Sciatic nerve (tissue), 2 donors: ENCODE measurements around the gene KCNMA1. TPM values are rescaled to one million over a fixed set of nuclear protein-coding genes. Genes with fewer than 3 reads are reported as not detected.

Experiments used
- ATAC-seq: fragments of 200-7000 bp; cut with Tn5 transposase; one replicate; pipeline ENCODE4 v1.9.1; 2020; ENCODE audit warnings: mild to moderate bottlenecking, moderate library complexity
- DNase-seq: peaks from one replicate; pipeline ENCODE4 v3.0.0-alpha.2; 2020; ENCODE audit warnings: low spot score
- intact Hi-C: fragments of 100-400 bp; cut with DNase I; formaldehyde crosslinking; loops from one replicate; pipeline ENCODE4 v1.14.2; 2022
- total RNA-seq: library from RNA; stranded (reverse); fragmentation: NEBNext Ultra II Directional; extraction: Animal tissue kit (Norgen Biotek cat#: 25700); gene quantifications from one replicate; pipeline ENCODE4 v1.2.1, GENCODE V29; 2021
- donor health status: DM: no; HTN: no; CAD: no.
- donor health status: DM: no; HTN: no; CAD: no.

Gene KCNMA1
- total RNA-seq, 1 donor from 2014 or later: 10.7 TPM

DNA sequence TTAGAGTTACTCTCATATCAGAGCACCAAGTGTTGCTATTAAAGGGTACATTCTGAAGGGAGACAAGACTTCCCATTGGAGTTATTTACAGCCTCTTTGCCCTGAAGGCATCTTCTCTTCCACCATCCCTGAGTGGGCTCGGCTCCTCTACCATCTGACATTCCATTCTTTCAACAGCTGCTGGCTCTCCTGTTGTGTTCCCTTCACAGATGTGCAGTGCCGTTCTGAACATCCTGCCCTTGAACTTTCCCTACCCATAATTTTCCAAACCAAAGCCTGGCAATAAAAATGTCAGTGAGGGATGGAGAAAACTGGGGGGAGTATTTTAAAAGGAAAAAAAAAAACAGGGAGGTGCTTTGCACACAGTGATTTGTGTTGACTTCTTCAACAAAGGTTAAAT, 392.9 kb downstream of the KCNMA1 start:
- no peak for ATAC-seq
- intact Hi-C loops: no loop called here
- DNase-seq: no peak

DNA sequence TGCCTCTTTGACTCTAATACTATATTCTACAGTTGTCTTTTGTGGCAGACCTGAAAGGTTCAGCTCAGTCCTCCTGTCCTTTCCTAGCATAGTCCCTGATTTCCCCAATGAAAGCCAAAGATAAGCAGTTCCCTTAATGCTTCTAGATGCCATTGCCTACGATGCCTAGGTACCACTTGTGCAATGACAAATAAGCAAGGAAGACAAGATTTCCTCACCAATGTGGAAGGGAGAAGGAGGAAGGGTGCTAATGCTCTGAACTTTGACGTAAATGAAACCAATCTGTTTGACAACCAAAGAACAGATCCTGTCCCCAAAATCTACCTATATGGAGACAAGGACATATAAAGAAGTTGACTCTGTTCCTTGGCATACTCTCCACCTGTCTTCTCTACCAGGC, 393.3 kb downstream of the KCNMA1 start:
- ATAC-seq: no peak
- DNase-seq: no peak
- intact Hi-C loops: no loop called here

DNA sequence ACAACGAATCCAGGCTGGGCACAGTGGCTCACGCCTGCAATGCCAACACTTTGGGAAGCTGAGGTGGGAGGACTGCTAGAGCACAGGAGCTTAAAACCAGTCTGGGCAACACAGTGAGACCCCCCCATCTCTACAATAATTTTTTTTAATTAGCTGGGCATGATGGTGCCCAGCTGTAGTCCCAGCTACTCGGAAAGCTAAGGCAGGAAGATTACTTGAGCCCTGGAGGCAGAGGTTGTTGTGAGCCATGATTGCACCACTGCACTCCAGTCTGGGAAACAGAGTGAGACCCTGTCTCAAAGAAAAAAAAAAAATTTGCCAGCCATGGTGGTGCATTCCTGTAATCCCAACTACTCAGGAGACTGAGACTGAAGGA, 396.3 kb downstream of the KCNMA1 start:
- intact Hi-C loops: no loop called here
- ATAC-seq: no peak
- no peak for DNase-seq

DNA sequence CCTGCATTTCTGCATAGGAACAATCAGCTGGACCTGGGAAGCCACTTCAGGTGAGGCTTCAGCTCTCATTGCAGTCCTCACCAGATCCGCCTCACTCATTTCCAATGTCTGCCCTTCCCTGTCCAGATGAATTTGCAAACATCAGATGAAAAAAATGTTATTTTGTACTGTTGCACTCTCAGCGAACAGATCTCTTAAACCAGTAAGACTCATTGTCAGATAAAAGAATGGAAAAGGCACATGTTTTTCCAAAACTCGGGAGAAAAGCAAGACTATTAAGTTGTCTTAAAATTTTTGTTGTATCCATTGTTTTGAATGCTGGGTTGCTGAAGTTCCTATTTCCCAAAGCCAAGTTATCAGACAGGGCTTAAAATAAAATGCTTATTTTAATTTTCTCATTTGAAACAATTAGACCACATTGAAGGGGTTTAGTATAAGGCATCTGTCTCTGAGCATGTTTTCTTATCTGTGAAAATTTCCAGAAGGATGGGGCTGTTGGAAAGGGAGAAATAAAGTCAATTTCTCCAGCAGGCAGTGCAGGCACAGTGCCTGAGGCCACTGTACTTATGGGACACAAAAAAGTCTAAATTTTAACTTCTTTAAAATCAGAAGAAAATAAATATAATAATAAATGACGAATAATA, 396.8 kb downstream of the KCNMA1 start:
- intact Hi-C loops: no loop called here
- DNase-seq: no peak
- ATAC-seq: no peak

DNA sequence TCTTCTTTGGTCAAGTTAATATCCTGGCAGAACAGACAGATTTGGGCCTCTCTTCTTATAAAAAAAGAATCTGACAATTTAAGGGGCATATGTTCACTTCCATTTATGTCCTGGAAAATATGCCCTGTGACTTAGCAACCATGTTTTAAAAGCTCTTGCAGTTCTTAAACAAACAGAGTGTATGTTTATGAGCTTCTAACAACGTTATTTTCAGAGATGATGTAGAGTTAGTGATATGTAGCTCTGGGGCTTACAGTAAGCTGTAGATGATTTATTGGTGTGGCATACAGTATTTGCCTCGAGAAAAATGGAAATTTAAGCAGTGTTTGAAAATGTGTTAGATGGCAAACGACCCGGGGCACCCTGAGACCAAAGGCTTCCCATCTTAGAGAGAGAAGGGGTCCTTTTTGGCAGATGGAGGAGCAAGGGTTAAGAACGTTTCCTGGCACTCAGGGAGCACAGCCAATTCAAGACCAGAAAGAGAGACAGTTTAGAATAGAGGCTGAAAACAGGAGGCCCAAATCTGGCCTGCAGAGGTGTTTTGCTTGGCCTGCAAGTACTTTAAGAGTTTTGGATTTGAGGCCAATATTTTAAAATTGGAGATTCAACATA, 397.5 kb downstream of the KCNMA1 start:
- ATAC-seq: no peak
- intact Hi-C loops: no loop called here
- DNase-seq: no peak

DNA sequence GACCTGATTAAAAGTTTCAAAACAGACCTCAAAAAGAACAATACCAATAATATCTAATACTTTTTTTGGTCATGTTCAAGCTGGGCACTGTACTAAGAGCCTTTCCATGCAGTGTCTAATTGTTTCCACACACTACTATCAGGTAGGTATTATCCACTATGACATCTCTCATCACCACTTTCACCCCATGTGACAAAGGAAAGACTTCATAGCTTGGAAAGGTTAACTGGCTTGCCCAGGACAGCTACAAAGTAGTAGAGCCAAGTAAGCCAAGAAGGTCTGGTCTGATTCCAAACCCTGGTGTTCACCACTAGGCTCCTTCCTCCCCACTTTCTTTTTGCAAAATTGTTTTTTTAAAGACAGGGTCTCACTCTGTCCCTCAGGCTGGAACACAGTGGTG, 400.5 kb downstream of the KCNMA1 start:
- intact Hi-C loops: no loop called here
- no peak for DNase-seq
- ATAC-seq: no peak

DNA sequence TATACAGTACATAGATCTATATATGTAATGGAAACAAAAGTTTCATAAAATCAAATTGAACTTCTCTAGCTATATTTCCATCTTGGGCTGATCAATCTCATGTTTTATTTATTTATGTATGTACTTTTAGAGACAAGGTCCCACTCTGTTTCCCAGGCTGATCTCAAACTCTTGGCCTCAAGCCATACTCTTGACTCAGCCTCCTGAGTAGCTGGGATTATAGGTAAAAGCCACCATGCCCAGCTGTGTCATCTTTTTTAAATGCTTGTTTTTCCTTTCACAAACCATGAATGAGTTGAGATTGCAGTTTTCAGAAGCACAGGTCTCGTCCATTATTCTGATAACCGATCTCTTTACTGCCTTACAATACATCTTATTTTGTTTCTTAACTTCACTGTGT, 400.9 kb downstream of the KCNMA1 start:
- intact Hi-C loops: no loop called here
- ATAC-seq (no peak), DNase-seq (no peak)

DNA sequence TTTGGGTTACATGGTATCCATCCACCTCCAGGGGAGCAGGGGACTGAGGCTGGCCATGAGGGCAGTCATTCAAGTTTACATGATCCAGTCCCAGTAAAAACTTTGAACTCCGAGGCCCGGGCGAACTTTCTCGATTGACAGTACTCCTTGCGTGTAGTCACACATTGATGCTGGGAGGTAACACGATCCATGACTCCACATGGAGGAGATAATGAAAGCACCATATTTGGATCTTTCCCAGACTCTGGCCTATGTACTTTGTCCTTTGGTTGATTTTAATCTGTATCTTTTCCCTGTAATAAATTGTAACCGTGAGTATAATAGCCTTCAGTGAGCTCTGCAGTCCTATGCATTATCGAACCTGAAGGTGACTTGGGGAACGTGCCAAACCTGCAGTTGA, 401.6 kb downstream of the KCNMA1 start:
- DNase-seq: no peak
- ATAC-seq: no peak
- intact Hi-C loops: no loop called here

DNA sequence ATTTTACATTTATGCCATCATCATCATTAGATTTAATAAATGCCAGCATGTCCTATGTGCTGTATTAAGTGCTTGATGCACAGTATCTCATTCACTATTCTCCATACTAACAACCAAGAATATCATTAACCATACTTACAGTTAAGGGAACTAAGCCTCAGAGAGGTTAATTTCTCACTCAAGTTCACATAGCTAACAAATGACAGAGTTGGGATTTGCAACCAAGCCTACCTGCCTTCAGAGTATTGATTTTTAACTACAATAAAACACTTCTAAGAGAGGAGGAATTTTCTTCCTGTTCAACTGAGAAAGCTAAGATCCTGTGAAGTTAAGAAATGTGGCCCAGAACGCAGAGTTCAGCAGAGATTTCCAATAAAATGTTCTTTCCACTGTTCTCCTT, 403.0 kb downstream of the KCNMA1 start:
- intact Hi-C loops: no loop called here
- DNase-seq: no peak
- ATAC-seq: no peak

DNA sequence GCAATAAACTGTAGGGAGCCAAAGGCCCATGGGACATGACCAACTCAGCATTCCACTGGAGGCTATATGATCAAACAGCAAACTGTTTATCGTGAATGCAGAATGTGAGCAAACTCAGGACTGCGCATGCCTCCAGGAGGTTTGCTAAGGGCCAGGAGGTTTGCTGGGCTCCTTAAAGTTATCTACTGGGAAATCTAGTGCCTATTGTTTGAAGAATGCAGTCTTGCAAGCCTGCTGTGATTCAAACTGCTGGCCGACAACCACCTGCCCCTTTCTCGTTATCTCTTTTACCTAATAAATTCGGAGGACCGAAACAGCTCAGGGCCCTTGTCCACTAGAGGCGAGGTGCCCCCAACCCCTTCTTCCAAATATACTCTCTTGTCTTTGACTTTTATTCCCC, 404.1 kb downstream of the KCNMA1 start:
- ATAC-seq: no peak
- intact Hi-C loops: no loop called here
- no peak for DNase-seq

DNA sequence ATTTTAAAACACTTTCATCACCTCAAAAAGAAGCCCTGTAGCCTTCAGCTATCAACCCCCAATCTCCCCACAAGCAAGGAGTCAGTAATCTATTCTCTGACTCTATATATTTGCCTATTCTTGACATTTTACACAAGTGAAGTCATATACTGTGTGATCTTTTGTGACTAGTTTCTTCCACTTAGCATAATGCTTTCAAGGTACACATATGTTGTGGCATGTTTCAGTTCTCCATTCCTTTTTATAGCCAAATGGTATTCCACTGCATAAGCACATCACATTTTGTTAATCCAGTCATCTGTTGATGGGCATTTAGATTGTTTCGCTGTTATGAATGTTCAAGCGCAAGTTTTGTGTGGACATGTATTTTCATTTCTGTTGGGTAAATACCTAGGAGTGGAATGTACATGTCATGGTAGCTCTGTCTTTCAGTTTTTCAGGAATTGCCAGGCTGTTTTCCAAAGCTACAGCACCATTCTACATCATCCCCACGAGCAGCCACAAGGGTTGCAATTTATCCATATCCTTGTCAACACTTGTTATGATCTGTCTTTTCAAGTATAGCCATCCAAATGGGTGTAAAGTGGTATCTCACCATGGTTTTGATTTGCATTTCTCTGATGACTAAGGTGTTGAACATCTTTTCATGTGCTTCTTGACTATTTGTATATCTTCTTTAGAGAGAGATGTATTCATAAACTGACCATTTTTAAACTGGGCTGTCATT, 405.6 kb downstream of the KCNMA1 start:
- DNase-seq (no peak), ATAC-seq (no peak)
- intact Hi-C loops: no loop called here

DNA sequence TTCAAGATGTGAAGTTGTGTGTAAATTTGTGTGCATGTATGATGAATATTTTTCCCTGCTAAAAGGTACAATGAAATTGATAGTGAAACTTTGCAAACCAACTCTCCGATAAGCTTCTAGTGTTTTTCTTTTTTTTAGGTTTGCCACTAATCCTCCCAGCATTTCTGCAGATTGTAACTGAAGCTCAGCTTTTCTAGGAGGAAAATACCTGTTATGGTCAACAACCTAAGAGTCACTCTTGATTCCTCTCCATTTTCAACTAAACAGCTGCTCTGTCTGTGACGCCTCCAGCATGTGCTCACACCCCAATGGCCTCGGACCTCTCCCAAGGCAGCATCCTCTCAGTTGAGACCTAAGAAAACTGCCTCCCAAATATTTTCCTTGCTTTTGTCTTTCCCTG, 406.2 kb downstream of the KCNMA1 start:
- DNase-seq (no peak), ATAC-seq (no peak)
- intact Hi-C loops: no loop called here

DNA sequence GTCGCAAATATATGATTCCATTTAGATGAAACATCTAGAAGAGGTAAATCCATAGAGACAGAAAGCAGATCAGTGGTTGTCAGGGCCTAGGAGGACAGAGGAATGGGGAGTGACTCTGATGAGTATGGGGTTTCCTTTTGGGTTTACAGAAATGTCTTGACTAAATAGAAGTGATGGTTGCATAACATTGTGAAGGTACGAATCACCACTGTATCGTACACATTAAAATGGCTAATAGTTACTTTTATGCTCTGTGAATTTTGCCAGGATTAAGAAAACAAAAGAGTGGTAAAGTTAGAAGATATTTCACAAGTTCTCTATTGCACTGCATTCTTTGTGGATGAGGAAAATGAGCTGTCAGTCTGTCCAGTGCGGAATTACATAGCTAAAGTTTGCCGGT, 407.4 kb downstream of the KCNMA1 start:
- intact Hi-C loops: no loop called here
- DNase-seq (no peak), ATAC-seq (no peak)

DNA sequence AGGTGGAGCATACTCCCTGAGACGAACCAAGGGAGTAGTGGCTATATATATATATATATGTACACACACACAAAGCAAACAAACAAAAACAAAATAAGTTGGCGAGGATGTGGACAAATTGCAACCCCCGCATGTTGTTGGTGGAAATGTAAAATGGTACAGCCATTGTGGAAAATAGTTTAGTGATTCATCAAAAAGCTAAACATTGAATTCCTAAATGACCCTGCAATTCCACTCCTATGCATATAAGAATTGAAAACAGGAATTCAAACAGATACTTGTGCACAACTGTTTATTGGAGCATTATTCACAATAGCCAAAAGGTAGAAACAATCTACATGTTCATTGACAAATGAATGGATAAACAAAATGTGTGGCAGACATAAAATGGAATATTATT, 407.9 kb downstream of the KCNMA1 start:
- DNase-seq (no peak), ATAC-seq (no peak)
- intact Hi-C loops: no loop called here

DNA sequence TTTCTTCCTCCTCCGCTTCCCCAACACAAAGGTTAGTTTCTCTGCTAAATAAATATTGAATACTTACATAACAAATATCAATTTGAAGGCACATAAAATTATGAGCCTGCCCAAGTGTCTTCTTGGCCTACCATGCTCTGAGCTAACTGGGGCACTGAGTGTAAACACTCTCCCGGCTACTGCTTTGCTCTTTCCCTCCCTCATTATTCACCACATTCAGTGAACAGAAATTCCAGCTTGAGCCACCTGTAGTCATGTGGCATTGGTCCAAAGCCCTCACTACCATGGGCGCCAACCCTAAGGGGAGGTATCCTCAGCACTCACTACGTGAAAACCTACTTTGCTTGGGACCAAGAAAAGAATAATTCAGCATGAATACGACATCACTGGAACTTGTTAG, 409.0 kb downstream of the KCNMA1 start:
- ATAC-seq (no peak), DNase-seq (no peak)
- intact Hi-C loops: no loop called here

DNA sequence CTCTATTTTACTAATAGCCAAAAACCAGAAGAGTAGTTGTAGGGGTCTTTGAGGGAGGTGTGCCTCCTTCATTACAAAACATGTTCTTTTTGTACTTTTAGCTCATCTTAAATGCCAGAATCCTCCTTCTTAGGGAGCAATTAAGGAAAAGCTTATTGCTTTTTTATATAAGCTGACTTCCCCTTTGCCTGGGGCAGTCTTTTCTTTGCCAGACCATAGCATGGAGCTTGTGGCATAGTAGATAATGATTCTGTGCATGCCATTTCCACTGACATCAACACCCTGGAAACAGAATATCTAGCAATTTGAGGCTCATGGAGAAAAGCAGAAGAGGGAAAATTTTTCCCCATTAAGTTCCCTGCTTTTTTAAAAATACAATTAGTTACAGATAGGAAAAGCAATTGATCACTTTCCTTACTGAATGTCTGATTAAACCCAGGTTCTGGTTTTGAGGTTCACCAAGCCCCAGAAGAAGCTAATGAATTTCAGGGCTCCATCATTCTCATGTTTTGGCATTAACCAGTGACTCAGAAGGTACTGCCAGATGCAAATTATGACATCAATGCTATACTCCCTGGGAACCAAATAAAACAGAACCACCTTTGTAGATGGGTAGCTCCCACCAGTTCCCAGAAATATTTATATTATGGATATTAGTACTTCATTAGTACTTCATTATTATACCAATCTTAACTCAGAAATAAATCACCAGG, 410.6 kb downstream of the KCNMA1 start:
- no peak for DNase-seq
- intact Hi-C loops: no loop called here
- ATAC-seq: no peak

DNA sequence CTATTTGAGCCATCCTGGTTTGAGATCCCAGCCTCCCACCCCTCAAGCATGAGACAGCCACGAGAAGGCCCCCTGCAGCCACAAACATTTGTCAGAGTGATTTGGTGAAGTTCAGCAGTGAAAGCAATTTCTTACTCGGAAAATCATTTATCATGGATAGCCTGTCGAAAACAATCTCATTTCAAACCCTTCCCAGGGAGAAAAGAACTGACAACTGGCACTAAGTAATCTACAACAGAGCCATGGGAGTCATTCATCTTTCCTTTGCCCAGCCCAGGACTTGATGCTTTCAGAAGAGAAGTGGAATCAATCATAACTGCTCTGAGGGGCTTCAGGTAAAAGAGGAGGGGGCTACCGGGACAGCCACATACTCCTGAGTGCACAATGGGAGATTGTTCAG, 411.2 kb downstream of the KCNMA1 start:
- ATAC-seq (no peak), DNase-seq (no peak)
- intact Hi-C loops: no loop called here

DNA sequence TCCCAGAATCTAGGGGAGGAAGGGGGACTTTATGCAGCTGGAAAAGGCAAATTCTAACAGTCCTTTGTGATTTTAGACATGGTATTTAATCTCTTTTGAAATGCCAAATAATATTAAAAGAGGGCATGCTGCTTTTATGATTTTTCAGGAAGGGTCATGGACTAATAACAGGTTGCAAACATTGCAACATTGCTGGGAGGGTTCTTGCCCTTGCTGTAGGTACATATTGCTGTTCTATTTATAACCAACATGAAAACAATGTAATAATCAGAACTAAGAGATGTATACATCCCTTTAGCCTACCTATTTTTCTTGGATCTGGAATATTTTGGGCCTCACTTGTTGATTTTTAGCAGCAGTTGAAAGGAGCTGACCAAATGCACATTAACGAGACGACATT, 411.6 kb downstream of the KCNMA1 start:
- ATAC-seq: no peak
- intact Hi-C loops: no loop called here

DNA sequence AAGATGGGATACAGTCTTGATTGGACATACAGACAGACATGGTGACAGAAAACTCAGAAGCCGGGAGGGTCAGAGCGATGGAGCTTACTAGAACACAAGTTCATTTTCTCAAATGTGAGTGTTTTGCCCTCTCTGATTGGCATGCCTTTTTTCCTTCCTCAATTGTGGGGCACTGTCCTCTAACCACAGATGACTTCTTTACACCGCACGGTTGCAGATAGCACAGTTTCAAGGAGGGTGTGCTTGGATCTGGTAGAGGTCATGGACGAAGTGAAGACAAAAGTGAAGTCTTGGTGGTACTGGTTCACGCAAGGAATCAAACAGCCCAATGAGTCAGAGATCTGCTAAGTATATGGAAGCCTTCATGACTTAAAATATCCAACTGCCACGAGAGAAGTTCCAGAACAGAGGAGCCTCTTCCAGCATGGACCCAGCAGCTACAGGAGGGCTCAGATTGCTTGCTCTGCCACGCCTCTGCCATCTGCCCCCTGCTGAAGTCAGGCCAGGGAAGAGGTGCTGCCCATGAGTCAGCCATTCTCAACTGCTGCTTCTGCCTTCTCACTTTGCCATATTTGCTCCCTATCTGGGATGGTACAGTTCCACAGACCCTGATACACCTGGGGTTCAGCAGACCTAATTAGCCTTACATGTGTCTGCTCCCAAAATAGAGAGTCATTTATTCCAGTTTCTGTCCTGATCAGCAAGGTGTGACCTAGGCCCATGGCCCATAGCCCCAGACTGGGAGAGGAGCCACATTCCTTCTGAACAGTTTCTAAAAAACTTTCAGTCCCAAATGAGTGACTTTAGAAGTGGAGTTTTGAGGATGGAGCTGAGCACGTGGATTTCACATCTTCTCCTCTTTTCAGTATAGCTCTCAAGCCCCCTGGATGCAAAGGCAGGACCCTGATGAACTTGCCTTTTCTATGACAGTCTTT, 413.8 kb downstream of the KCNMA1 start:
- ATAC-seq: no peak

More for the DNA sequence above, 411.6 kb downstream of the KCNMA1 start:
- no peak for DNase-seq

More for the DNA sequence above, 413.8 kb downstream of the KCNMA1 start:
- no peak for DNase-seq
- intact Hi-C loops: no loop called here
